CD4-positive, alpha-beta T cell (primary cell): ENCODE data around the gene TNIK. TPM values are rescaled to one million over a fixed set of nuclear protein-coding genes. Genes with fewer than 3 reads are reported as not detected.

Source experiments
- ATAC-seq: fragments of 200-7000 bp; cut with Tn5 transposase; one replicate; pipeline ENCODE4 v1.10.0; 2022; ENCODE audit warnings: mild to moderate bottlenecking; ENCODE audit not compliant: poor library complexity
- CTCF ChIA-PET: fragments of 350-600 bp; sonication (Branson Sonifier 250); formaldehyde crosslinking; loops from one replicate; lab custom pipeline; 2021; ENCODE audit warnings: antibody characterized with exemption, inconsistent platforms; lab: Charles Lee
- POLR2A ChIA-PET: fragments of 350-600 bp; sonication (Branson Sonifier 250); formaldehyde crosslinking; loops from one replicate; lab custom pipeline; 2021; ENCODE audit warnings: antibody characterized with exemption, inconsistent platforms; lab: Charles Lee
- DNase-seq, 14 experiments: peaks; one replicate each; pipeline ENCODE4 v3.0.0-alpha.2; 2013 to 2020; ENCODE audit warnings: mixed read lengths in 2 of 14
- H3K27ac ChIP-seq, 2 donors: one replicate each; pipeline versions ENCODE4 v1.5.1 to v1.7.0; 2013; ENCODE audit warnings: low read length in 2 of 2, low read depth in 1 of 2, mild to moderate bottlenecking in 1 of 2
- H3K27me3 ChIP-seq, 2 experiments: 1 replicate in 1 of 2; 2 replicates in 1 of 2; pipeline versions ENCODE4 v1.6.1 to v1.7.0; 2013; ENCODE audit warnings: low read length in 2 of 2, control low read depth in 1 of 2, mild to moderate bottlenecking in 1 of 2, moderate library complexity in 1 of 2; ENCODE audit not compliant: insufficient read depth in 2 of 2, control insufficient read depth in 1 of 2
- H3K36me3 ChIP-seq: one replicate; pipeline ENCODE4 v1.6.1; 2013; ENCODE audit warnings: low read length, control low read depth; ENCODE audit not compliant: insufficient read depth
- H3K4me1 ChIP-seq: one replicate; pipeline ENCODE4 v1.6.1; 2013; ENCODE audit warnings: low read length, control low read depth; ENCODE audit not compliant: insufficient read depth
- H3K4me3 ChIP-seq: one replicate; pipeline ENCODE4 v1.5.1; 2013; ENCODE audit warnings: mild to moderate bottlenecking, low read length, moderate library complexity
- H3K9me3 ChIP-seq, 2 experiments: 1 replicate in 1 of 2; 2 replicates in 1 of 2; pipeline versions ENCODE4 v1.6.1 to v1.7.0; 2013; ENCODE audit warnings: low read length in 2 of 2, mild to moderate bottlenecking in 2 of 2, control low read depth in 1 of 2, moderate library complexity in 1 of 2; ENCODE audit not compliant: control insufficient read depth in 1 of 2, insufficient read depth in 1 of 2
- H3K27ac Mint-ChIP-seq: one replicate; pipeline ENCODE4 v1.8.0; 2020; ENCODE audit warnings: mixed read lengths
- H3K27me3 Mint-ChIP-seq: one replicate; pipeline ENCODE4 v1.8.0; 2021; ENCODE audit warnings: mixed read lengths
- H3K36me3 Mint-ChIP-seq: one replicate; pipeline ENCODE4 v1.8.0; 2021; ENCODE audit warnings: low read depth, mixed read lengths
- H3K4me1 Mint-ChIP-seq: one replicate; pipeline ENCODE4 v1.8.0; 2021; ENCODE audit warnings: low read depth, mixed read lengths
- H3K4me3 Mint-ChIP-seq: one replicate; pipeline ENCODE4 v1.8.0; 2020; ENCODE audit warnings: mild to moderate bottlenecking, mixed read lengths
- H3K9me3 Mint-ChIP-seq: one replicate; pipeline ENCODE4 v1.8.0; 2020; ENCODE audit warnings: mixed read lengths
- CTCF ChIP-seq: fragments of 200-600 bp; IDR thresholded peaks from one replicate; pipeline ENCODE4 v1.8.0; 2022; ENCODE audit warnings: antibody characterized with exemption, mild to moderate bottlenecking
- intact Hi-C, 2 experiments: fragments of 100-400 bp; cut with DNase I in 1 of 2; cut with micrococcal nuclease in 1 of 2; formaldehyde crosslinking; loops; one replicate each; pipeline versions ENCODE4 v1.15.1 to v1.9.0; 2023 to 2025; cut with DNase I, micrococcal nuclease
- total RNA-seq, 174 experiments: library from RNA in 2 of 174; stranded (reverse) in 2 of 174; gene quantifications; one replicate each; pipeline ENCODE4 v1.2.3 and lab custom pipeline; 2021 to 2026

TNIK gene
- total RNA-seq, 2 experiments from 2014 or later = 71.0 to 78.3 TPM

- H3K4me3 Mint-ChIP-seq = no peak overlapping the region
- no peak for TF ChIP-seq CTCF
- Histone ChIP-seq H3K4me3 (no peak overlapping the region), H3K36me3 (peaks cover 66% of the 10 kb centered on the region), H3K27ac (no peak overlapping the region), H3K4me1 (peaks cover 8% of the 10 kb centered on the region), H3K27me3 (no peaks in the 10 kb centered on the region), H3K9me3 (no peaks in the 10 kb centered on the region)
- DNase-seq (no peak), ATAC-seq (no peak)
- H3K4me1 Mint-ChIP-seq = peaks cover 32% of the 10 kb centered on the region
- ChIA-PET CTCF (no interaction called here), POLR2A (no interaction called here)
- H3K27ac Mint-ChIP-seq = peak overlapping the region; percentile 75
- H3K9me3 Mint-ChIP-seq = peaks cover 3% of the 10 kb centered on the region
- H3K36me3 Mint-ChIP-seq = peaks cover 92% of the 10 kb centered on the region
- no peaks in the 10 kb centered on the region for H3K27me3 Mint-ChIP-seq
- intact Hi-C loops = no loop called here
These were observed 294.2 kb downstream of the TNIK start for GRCh38 chr3:171165983-171166382.

DNA sequence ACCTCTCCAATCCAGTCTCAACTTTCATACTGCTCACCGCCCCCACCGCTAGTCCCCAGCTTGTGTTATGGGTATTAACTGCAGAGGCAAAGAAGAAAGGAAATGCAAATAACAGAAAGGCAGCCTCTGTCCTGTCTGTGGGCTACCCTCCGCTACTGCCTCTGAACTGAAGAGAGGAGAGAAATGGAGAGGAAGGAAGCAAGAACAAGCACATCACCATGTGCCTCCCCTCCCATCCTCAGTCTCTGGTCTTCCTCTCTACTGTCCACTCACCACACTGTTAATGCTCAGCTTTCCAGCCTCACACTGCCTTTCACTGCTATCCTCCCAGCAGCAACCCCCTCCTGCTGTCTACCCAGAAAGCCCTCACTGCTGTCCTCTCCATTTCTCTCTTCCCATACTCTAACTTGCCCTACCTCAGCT, 294.7 kb downstream of the TNIK start:
- CTCF ChIA-PET = no interaction called here
- no peak for ATAC-seq
- no peak overlapping the region for H3K4me3 ChIP-seq
- intact Hi-C loops = no loop called here
- H3K4me1 ChIP-seq = peaks cover 8% of the 10 kb centered on the region
- no peaks in the 10 kb centered on the region for H3K9me3 ChIP-seq
- Mint-ChIP-seq H3K9me3 (peaks cover 3% of the 10 kb centered on the region), H3K27me3 (no peaks in the 10 kb centered on the region), H3K4me1 (peaks cover 32% of the 10 kb centered on the region), H3K27ac (peak overlapping the region; percentile 75), H3K36me3 (peaks cover 93% of the 10 kb centered on the region), H3K4me3 (no peak overlapping the region)
- H3K27me3 ChIP-seq = no peaks in the 10 kb centered on the region
- POLR2A ChIA-PET = no interaction called here
- peak in 1 of 14 experiments; percentile 15 for DNase-seq
- no peak overlapping the region for H3K27ac ChIP-seq
- no peak for TF ChIP-seq CTCF
- H3K36me3 ChIP-seq = peaks cover 66% of the 10 kb centered on the region

DNA sequence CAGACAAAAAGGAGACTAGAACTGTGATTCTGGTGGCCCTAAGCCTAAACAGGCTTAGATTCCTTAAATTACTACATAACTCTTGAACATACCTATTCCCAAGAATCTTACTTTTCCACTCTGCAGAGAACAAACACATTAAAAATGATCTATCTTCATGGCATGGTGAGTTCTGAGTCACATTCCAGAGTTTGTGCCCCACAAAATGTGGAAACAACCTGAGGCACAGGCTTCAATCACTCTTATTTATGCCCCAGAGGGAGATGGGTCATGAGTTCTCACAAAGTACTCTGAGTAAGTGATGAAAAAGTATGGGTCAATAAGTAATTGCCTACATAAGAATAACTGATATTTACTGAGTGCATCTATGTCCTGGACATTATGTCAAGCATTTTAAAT, 296.1 kb downstream of the TNIK start:
- DNase-seq = no peak
- Mint-ChIP-seq H3K4me1 (peaks cover 32% of the 10 kb centered on the region), H3K27me3 (no peaks in the 10 kb centered on the region), H3K4me3 (no peak overlapping the region), H3K9me3 (peaks cover 3% of the 10 kb centered on the region), H3K36me3 (peaks cover 96% of the 10 kb centered on the region), H3K27ac (no peak overlapping the region)
- ATAC-seq = no peak
- H3K36me3 ChIP-seq = peaks cover 77% of the 10 kb centered on the region
- H3K27ac ChIP-seq = no peak overlapping the region
- no peaks in the 10 kb centered on the region for H3K9me3 ChIP-seq
- POLR2A ChIA-PET = no interaction called here
- intact Hi-C loops = no loop called here
- H3K27me3 ChIP-seq = no peaks in the 10 kb centered on the region
- no peak overlapping the region for H3K4me3 ChIP-seq
- CTCF ChIA-PET = no interaction called here
- H3K4me1 ChIP-seq = peaks cover 8% of the 10 kb centered on the region
- TF ChIP-seq CTCF = no peak
